ENCODE data around the gene USP17L11. TPM values are rescaled to one million over a fixed set of nuclear protein-coding genes. Genes with fewer than 3 reads are reported as not detected.

USP17L11 gene
- total and polyA plus RNA-seq, 2 experiments from 2014 or later = not detected

Other genes starting within 250 kb of the USP17L11 start
- not detected in 2 replicates for gene FAM90A26, start 45.0 kb upstream of the USP17L11 start, total RNA-seq
- not detected in 2 replicates for gene FAM90A26, start 45.0 kb upstream of the USP17L11 start, polyA plus RNA-seq
- not detected in 2 replicates for gene USP17L10, start 4.7 kb upstream of the USP17L11 start, total RNA-seq
- gene USP17L10, start 4.7 kb upstream of the USP17L11 start, polyA plus RNA-seq = not detected in 2 replicates
- not detected in 2 replicates for gene USP17L12, start 4.7 kb downstream of the USP17L11 start, total RNA-seq
- gene USP17L12, start 4.7 kb downstream of the USP17L11 start, polyA plus RNA-seq = not detected in 2 replicates
- gene USP17L13, start 9.5 kb downstream of the USP17L11 start, total RNA-seq = not detected in 2 replicates
- gene USP17L13, start 9.5 kb downstream of the USP17L11 start, polyA plus RNA-seq = not detected in 2 replicates
- gene USP17L15, start 19.0 kb downstream of the USP17L11 start, total RNA-seq = 0.56 TPM in 1 of 2 replicates, not detected in the other
- gene USP17L15, start 19.0 kb downstream of the USP17L11 start, polyA plus RNA-seq = not detected in 2 replicates
- gene USP17L17, start 28.5 kb downstream of the USP17L11 start, total RNA-seq = not detected in 2 replicates
- not detected in 2 replicates for gene USP17L17, start 28.5 kb downstream of the USP17L11 start, polyA plus RNA-seq
- not detected in 2 replicates for gene USP17L18, start 33.2 kb downstream of the USP17L11 start, total RNA-seq
- gene USP17L18, start 33.2 kb downstream of the USP17L11 start, polyA plus RNA-seq = not detected in 2 replicates
- not detected in 2 replicates for gene USP17L19, start 38.0 kb downstream of the USP17L11 start, total RNA-seq
- gene USP17L19, start 38.0 kb downstream of the USP17L11 start, polyA plus RNA-seq = not detected in 2 replicates
- not detected in 2 replicates for gene USP17L20, start 42.7 kb downstream of the USP17L11 start, total RNA-seq
- not detected in 2 replicates for gene USP17L20, start 42.7 kb downstream of the USP17L11 start, polyA plus RNA-seq
- not detected in 2 replicates for gene USP17L21, start 47.5 kb downstream of the USP17L11 start, total RNA-seq
- gene USP17L21, start 47.5 kb downstream of the USP17L11 start, polyA plus RNA-seq = not detected in 2 replicates
- gene USP17L22, start 52.2 kb downstream of the USP17L11 start, total RNA-seq = not detected in 2 replicates
- not detected in 2 replicates for gene USP17L22, start 52.2 kb downstream of the USP17L11 start, polyA plus RNA-seq
- gene USP17L24, start 109.8 kb downstream of the USP17L11 start, total RNA-seq = not detected in 2 replicates
- not detected in 2 replicates for gene USP17L24, start 109.8 kb downstream of the USP17L11 start, polyA plus RNA-seq
- gene USP17L25, start 114.5 kb downstream of the USP17L11 start, total RNA-seq = not detected in 2 replicates
- gene USP17L25, start 114.5 kb downstream of the USP17L11 start, polyA plus RNA-seq = not detected in 2 replicates
- gene USP17L26, start 119.3 kb downstream of the USP17L11 start, total RNA-seq = not detected in 2 replicates
- not detected in 2 replicates for gene USP17L26, start 119.3 kb downstream of the USP17L11 start, polyA plus RNA-seq
- not detected in 2 replicates for gene USP17L5, start 124.0 kb downstream of the USP17L11 start, total RNA-seq
- not detected in 2 replicates for gene USP17L5, start 124.0 kb downstream of the USP17L11 start, polyA plus RNA-seq
- gene USP17L27, start 128.7 kb downstream of the USP17L11 start, total RNA-seq = not detected in 2 replicates
- not detected in 2 replicates for gene USP17L27, start 128.7 kb downstream of the USP17L11 start, polyA plus RNA-seq
- not detected in 2 replicates for gene USP17L28, start 133.5 kb downstream of the USP17L11 start, total RNA-seq
- gene USP17L28, start 133.5 kb downstream of the USP17L11 start, polyA plus RNA-seq = not detected in 2 replicates
- not detected in 2 replicates for gene USP17L29, start 138.2 kb downstream of the USP17L11 start, total RNA-seq
- gene USP17L29, start 138.2 kb downstream of the USP17L11 start, polyA plus RNA-seq = not detected in 2 replicates
- not detected in 2 replicates for gene USP17L30, start 147.7 kb downstream of the USP17L11 start, total RNA-seq
- gene USP17L30, start 147.7 kb downstream of the USP17L11 start, polyA plus RNA-seq = not detected in 2 replicates
- gene DEFB131A, start 229.0 kb downstream of the USP17L11 start, total RNA-seq = not detected in 2 replicates
- gene DEFB131A, start 229.0 kb downstream of the USP17L11 start, polyA plus RNA-seq = not detected in 2 replicates

All from hepatocyte (in vitro differentiated cells).